HG02981 (cell line): ENCODE results near the gene CIAO2B.
"Not testable (repeated sequence)": the region's sequence is repeated elsewhere in the genome, so short reads cannot be mapped to it uniquely, and the experiment has no call there.

Experiments
- ATAC-seq: cut with Tn5 transposase; IDR thresholded peaks from one replicate; pipeline ENCODE4 v1.9.1; 2021; ENCODE audit warnings: mild to moderate bottlenecking, moderate library complexity; ENCODE audit not compliant: unreplicated experiment

Gene CIAO2B

GRCh38 chr16:66934138-66934838, at the start of gene CIAO2B:
Gene CIAO2B, minus strand, starts transcription at chr16:66934402. Its CDS starts 38 bp downstream, at chr16:66934364.
- ATAC-seq, result peak; percentile 77

DNA sequence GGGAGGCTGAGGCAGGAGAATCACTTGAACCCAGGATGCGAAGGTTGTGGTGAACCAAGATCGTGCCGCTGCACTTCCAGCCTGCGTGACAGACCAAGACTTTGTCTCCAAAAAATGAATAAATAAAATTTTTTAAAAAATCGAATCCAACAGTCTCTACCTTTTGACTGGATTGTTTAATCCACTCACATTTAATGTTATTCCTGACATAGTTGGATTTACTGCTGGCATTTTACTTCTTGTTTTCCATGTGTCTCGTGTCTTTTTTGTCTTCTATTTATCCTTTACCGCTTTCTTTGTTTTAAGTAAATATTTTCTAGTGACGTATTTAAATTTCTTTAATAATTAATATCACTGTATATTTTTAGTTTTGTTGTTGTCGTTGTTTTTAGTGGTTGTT, 48.8 kb upstream of the CIAO2B start:
- no peak for ATAC-seq

GRCh38 chr16:66979011-66979717, 45.0 kb upstream of the CIAO2B start:
- no peak for ATAC-seq

GRCh38 chr16:66977341-66978113, 43.3 kb upstream of the CIAO2B start:
- peak; percentile 74 for ATAC-seq

GRCh38 chr16:66976746-66977145, 42.5 kb upstream of the CIAO2B start:
- ATAC-seq, result no peak

GRCh38 chr16:66975302-66975893, 41.2 kb upstream of the CIAO2B start:
- no peak for ATAC-seq

DNA sequence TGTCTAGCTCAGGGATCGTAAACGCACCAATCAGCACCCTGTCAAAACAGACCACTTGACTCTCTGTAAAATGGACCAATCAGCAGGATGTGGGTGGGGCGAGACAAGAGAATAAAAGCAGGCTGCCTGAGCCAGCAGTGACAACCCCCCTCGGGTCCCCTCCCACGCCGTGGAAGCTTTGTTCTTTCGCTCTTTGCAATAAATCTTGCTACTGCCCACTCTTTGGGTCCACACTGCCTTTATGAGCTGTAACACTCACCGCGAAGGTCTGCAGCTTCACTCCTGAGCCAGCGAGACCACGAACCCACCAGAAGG, 40.7 kb upstream of the CIAO2B start:
- ATAC-seq, result not testable (repeated sequence)

DNA sequence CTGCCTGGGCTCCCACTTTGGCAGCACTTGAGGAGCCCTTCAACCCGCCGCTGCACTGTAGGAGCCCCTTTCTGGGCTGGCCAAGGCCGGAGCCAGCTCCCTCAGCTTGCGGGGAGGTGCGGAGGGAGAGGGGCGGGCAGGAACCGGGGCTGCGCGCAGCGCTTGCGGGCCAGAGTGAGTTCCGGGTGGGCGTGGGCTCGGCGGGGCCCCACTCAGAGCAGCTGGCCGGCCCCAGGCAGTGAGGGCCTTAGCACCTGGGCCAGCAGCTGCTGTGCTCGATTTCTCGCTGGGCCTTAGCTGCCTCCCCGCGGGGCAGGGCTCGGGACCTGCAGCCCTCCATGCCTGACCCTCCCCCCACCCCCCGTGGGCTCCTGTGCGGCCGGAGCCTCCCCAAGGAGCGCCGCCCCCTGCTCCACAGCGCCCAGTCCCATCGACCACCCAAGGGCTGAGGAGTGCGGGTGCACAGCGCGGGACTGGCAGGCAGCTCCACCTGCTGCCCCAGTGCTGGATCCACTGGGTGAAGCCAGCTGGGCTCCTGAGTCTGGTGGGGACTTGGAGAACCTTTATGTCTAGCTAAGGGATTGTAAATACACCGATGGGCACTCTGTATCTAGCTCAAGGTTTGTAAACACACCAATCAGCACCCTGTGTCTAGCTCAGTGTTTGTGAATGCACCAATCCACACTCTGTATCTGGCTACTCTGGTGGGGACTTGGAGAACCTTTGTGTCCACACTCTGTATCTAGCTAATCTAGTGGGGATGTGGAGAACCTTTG, 40.1 kb upstream of the CIAO2B start:
- ATAC-seq, result not testable (repeated sequence)

GRCh38 chr16:66973716-66974115, 39.5 kb upstream of the CIAO2B start:
- ATAC-seq, result no peak

- ATAC-seq, result no peak
Measured at GRCh38 chr16:66972983-66973382, 38.8 kb upstream of the CIAO2B start.

- ATAC-seq, result no peak
Measured at GRCh38 chr16:66970775-66971720, 36.8 kb upstream of the CIAO2B start.

- no peak for ATAC-seq
Measured at GRCh38 chr16:66968847-66969246, 34.6 kb upstream of the CIAO2B start.

DNA sequence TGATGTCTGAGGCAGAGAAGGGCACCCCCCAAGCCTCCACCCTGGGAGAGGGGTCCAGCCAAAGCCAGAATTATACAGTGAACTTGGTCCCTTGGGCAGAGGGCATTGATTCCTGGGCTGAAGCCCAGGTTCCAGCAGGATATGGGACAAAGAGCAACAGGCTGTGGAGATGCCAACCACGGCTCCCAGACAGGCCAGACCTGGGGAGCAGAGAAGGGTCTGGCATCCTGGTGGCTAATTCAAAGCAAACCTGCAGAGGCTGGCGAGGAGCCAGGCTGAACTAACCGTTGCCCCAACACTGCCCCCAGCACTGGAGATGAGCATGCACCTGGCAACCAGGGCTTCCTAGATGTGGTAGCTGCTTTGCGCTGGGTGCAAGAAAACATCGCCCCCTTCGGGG, 29.8 kb upstream of the CIAO2B start:
- no peak for ATAC-seq

DNA sequence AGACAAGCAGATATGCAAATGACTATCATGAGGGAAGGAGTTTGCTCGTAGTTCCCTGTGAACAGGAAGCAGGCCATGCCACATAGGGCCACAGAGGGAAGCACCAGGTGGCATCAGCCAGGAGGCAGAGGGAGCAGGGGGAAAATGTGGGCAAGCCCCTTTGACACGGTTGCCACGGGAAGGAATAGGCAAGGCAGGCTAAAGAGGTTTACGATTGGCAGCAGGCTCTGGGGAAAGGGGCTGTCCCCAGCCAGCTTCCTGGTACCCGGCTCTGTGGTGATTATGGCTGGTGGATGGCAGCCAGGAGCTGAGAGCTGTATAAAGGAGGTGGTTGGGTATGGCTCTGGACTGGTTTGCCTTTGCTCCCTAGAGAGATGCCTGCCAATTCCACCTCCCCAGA, 27.7 kb upstream of the CIAO2B start:
- no peak for ATAC-seq

GRCh38 chr16:66961065-66961744, 27.0 kb upstream of the CIAO2B start, which contains the start of gene CES3:
Gene CES3, plus strand, starts transcription at chr16:66961266. Its CDS starts 42 bp downstream, at chr16:66961308.
- peak; percentile 82 for ATAC-seq

- no peak for ATAC-seq
Measured at GRCh38 chr16:66960270-66960669, 26.1 kb upstream of the CIAO2B start.

GRCh38 chr16:66959704-66960161, 25.5 kb upstream of the CIAO2B start:
- no peak for ATAC-seq

GRCh38 chr16:66958857-66959703, 24.9 kb upstream of the CIAO2B start:
- ATAC-seq, result no peak
